OCI-LY7 (cell line): ENCODE data around the gene DRP2.
A peak's percentile ranks its signal among the peaks of the same experiment; 100 is the strongest.

Source experiments
- EZH2phosphoT487 ChIP-seq: fragments of 200-600 bp; sonication (generic); IDR thresholded peaks from 2 replicates; pipeline ENCODE4 v1.6.1; 2018; ENCODE audit warnings: low read depth, borderline replicate concordance, mild to moderate bottlenecking, mixed run types, antibody characterized with exemption, low read length, moderate library complexity, mixed read lengths
- TF ChIP-seq, protein P1 (sequence below): fragments of 200-600 bp; sonication (generic); conservative IDR thresholded peaks from 2 replicates; pipeline ENCODE4 v1.5.1; 2014; ENCODE audit warnings: mild to moderate bottlenecking, antibody characterized with exemption, low read length, moderate library complexity, mixed read lengths

GRCh38 chrX:101260435-101260834 is 40.8 kb downstream of the DRP2 start:
- TF ChIP-seq, protein P1, sequence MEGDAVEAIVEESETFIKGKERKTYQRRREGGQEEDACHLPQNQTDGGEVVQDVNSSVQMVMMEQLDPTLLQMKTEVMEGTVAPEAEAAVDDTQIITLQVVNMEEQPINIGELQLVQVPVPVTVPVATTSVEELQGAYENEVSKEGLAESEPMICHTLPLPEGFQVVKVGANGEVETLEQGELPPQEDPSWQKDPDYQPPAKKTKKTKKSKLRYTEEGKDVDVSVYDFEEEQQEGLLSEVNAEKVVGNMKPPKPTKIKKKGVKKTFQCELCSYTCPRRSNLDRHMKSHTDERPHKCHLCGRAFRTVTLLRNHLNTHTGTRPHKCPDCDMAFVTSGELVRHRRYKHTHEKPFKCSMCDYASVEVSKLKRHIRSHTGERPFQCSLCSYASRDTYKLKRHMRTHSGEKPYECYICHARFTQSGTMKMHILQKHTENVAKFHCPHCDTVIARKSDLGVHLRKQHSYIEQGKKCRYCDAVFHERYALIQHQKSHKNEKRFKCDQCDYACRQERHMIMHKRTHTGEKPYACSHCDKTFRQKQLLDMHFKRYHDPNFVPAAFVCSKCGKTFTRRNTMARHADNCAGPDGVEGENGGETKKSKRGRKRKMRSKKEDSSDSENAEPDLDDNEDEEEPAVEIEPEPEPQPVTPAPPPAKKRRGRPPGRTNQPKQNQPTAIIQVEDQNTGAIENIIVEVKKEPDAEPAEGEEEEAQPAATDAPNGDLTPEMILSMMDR, result peak; percentile 72
- TF ChIP-seq EZH2phosphoT487, result no peak
